Activated T-cell treated with anti-CD3 and anti-CD28 coated beads, Interleukin-2, amount 50 U/mL, for 1 hour (primary cell): ENCODE results near the gene TELO2.

Experiments used
- DNase-seq: peaks from one replicate; pipeline ENCODE4 v3.0.0-alpha.2; 2020

Gene TELO2

DNA sequence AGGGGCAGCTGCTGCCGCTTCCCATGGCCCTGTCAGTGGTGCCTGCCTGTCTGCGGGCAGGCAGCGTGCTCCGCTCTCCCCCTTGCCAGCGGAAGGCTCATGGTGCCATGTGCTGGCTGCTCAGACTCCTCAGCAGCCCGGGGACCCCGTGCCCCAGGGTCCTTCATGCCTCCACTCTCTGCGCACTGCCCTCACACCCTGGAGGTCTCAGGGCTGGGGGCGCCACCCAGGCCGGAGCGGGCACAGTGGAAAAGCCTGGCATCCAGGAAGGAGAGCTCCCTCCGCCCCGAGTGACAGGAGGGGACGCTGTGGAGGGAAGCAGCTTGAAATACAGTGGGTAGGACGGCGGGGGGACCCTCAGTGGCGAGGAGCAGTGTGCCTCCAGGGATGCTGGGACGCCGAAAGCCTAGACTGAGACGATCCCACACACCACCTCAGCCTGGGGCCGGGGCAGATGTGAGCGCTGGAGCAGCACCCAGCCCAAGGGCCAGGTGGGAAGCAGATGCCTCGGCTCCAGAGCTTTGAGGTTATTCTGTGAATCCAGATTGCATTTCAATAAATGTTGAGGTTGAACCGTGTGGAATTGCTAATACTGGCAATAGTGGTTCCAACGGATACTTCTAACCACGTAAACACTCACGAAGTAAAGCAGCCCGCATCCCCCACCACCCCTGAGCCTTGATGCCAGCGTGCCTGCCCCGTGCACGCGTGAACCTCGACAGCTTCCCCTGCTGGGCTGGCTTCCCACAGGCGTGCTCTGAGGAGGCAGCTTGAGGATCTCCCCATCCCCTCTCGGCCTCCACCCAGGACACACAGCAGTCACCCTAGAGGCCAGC lies 46.8 kb downstream of the TELO2 start:
- DNase-seq, result no peak

DNA sequence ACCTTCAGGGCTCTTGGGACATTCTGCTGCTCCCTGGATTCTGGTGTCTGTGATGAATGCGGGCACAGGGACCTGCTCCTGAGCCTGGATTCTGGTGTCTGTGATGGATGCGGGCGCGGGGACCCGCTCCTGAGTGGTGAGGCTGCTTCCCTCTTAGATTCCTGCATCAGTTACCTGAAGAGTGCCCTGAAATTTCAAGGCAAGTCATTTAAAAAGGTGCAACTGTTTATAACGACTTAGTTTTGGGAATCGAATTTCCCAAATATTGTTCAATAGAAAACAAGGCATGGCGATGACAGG lies 47.3 kb downstream of the TELO2 start:
- no peak for DNase-seq

- no peak for DNase-seq
Measured at GRCh38 chr16:1541293-1542165, 48.4 kb downstream of the TELO2 start.

GRCh38 chr16:1542166-1542500 lies 49.0 kb downstream of the TELO2 start:
- DNase-seq, result no peak

DNA sequence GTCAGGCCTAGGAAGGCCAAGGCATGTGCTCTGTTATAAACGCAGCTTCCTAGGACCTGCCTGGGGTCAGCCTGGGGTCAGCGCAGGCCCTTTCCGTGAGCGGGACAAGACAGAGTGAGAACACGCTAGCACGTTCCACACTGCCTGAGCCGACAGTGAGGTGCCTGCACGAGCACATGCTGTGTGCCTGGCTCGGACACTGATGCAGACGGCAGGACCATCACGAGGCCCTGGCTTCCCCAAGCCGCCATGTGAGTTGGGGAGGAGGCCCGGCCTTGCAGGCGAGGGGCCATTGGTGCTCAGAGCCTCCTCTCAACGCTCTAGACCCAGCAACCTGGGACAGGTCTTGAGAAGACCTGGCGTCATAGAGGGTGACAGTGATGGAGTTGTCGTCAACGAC lies 49.4 kb downstream of the TELO2 start:
- DNase-seq, result no peak

DNA sequence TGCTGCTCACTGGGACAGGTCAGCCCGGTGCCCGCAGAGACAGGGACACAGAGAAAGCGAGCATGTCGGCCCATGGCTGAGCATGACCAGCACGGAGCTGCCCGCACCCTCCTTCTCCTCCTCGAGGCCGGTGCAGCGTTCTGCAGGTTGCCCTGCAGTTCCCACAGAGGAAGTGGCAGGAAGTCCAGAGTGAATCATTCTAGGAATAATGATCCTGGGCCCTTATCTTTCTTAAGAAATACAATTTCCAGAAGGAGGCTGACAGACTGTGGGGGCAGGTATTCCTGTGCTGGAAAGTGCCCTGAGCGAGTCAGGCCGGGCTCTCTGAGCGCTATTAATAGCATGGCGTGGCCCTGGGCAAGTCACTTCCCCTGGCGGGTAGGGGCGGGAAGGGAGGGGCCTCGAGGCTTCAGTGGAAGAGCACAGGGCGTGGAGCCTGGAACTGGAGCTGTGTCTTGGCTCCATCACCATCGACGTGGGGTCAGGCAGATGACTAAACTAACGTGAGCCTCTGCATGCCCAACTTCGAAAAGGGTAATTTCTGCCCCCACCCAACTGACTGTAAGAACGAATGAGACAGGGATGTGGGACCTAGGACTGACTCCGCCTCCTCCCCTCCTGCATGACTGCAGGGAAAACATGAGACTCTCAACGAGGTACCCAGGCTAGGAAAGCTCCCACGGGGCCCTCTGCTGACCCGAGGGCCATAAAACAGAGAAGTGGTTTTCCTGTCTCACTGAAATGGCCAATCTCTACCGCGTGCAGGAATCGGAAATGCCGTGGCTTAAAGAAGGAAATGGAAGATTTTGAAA lies 50.1 kb downstream of the TELO2 start:
- DNase-seq, result peak; percentile 54

DNA sequence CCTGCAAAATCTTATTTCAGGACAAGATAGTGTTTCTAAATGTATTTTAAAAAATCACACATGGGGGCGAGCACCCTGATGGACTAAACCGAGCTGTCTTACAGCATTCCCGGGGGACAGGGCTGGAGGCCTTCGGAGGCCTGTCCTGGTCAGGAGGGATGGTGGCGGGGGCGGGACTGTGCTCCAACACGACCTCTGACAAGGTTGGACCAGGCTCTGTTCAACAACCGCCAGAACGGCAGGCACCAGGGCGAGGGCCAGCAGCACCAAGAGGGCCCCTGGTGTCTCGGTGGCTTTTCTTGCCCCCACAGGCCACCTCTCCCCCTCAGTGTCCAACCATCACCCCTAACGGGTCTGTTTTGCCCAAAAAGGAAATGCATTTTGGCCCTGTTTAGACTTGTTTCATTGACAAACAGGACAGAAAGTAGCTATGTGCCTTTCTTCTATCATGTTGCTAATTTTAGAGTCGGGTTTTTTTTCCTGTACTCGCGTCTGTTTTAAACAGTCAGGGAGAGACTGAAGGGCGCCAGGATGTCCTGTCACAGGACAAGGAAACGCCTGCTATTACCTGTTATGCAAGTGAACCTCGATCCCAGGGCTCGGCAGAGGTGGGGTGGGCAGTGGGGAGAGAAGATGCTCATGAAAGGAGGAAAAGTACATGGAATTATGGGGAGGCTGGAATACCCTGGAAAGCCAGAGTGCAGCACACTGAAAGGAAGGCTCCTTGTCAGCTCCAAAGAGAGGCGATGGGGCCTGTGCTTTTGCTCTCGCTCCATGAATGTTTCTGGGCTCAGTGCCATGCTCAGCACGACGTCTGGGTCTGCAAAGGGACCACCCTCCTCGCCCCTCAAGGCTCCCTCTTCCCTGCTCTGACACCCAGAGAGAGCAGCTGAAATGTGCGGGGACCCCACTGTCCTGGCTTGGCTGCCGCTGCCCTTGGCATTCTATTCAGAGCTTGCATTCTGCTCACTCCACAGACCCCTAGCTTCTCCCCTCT lies 52.2 kb downstream of the TELO2 start:
- DNase-seq, result no peak

GRCh38 chr16:1546430-1546829 lies 53.3 kb downstream of the TELO2 start:
- no peak for DNase-seq

DNA sequence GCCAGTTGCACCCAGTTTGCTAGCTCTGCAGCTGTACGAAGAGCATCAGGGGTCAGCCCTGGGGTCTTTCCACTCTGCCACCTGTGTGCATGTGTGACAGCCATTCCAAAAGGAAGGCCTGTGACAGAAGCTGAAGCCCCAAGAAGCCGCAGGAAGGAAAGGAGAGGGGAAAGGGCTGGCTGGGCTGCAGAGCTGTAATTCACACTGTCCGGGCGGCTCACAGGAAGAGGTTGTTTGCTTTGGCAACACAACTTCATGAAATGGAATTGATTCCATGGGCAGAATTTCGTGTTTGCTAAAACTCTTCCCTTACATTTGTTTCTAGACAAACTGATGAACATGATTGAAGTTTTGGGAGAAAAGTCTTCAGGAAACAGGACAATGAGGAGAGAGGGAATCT lies 55.1 kb downstream of the TELO2 start:
- no peak for DNase-seq

- DNase-seq, result no peak
Measured at GRCh38 chr16:1548727-1549126, 55.6 kb downstream of the TELO2 start.

DNA sequence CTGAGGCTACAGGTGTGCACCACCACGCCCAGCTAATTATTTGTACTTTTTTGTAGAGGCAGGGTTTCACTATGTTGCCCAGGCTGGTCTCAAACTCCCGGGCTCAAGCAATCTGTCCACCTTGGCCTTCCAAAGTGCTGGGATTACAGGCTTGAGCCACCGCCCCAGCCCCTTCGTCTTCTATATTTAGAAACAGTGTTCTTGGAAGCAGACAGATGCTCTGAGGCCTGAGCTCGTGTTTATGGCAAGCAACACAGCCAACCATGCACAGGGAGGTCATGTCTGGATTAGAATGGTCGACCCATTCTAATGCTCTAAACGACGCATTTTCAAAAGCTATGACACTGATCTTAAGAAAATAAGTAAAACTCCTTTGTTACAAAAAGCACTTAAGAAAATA lies 56.9 kb downstream of the TELO2 start:
- no peak for DNase-seq

DNA sequence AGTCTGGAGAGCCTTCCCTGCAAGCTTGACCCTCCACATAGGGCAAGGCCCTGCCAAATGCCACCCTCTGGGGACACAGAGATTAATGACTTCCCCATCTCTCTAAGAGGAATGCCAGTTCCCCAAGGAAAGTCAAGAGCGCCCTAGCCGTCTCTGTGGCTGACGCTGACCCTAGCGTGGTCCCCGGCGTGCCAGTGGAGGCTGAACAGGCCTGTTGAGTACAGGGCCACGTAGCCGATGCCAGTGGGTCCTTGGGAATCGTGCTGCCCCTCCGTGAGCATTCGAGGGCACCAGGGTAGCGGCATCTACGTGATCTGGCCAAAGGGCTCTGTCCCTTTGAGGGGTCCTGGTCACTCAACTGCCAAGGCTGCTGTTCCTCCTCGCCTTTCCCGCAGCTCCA lies 57.5 kb downstream of the TELO2 start:
- DNase-seq, result no peak

DNA sequence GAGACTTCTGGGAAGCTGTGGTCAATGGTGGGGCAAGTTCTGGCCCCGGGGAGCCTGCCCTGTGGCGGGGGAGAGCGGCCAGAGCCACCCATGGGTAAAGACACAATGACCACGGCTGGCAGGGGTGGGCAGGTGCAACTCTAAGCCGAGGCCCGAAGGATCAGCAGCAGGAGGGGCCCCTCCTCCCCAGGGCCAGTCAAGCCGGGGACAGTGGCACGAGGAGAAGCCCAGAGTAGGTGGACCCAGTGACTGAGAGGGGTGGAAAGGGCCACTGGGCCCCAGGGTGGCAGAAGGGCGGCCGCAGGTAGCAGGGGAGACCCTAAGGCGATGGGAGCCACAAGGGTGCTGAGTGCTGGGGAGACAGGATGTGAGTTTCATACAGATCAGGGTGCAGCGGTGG lies 58.0 kb downstream of the TELO2 start:
- DNase-seq, result no peak

GRCh38 chr16:1552129-1552528 lies 59.0 kb downstream of the TELO2 start:
- no peak for DNase-seq

DNA sequence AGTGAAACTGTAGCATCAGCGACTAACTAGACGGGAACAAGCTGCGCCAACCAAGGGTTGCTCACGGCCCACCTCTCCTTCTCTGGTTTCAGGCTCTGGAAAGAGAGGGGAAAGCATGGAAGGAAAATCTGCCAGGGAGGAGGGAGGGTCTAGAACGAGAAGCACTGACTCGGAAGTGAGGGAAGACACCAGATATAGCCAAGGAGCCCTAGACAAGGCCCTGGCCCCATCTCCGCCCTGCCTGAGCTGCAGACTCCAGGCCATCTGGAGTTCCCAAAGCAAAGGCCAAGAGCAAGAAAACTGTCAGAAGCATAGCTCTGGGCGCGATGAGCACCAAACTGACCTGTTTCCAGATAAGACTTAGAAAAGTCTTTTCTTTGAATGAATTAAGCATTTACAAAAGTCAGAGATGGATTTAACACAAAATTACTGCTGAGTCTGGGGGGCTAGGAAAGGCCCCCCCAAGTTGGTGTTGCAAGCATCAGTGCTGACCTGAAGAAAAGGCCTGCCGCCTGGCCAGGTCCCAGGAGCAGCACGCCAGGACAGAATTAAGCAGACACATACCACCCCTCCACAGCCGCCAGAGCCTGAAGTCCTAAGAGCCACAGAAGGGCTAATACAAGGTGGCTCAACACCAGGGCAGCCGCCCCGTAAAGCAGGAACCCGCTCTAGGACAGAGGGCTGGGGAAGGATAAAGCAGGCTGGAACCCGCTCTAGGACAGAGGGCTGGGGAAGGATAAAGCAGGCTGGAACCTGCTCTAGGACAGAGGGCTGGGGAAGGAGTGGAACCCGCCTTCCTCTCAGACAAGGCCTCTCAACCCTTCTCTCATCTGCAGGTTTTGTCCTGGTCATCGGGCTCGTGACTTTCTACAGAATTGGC lies 61.0 kb downstream of the TELO2 start:
- no peak for DNase-seq

DNA sequence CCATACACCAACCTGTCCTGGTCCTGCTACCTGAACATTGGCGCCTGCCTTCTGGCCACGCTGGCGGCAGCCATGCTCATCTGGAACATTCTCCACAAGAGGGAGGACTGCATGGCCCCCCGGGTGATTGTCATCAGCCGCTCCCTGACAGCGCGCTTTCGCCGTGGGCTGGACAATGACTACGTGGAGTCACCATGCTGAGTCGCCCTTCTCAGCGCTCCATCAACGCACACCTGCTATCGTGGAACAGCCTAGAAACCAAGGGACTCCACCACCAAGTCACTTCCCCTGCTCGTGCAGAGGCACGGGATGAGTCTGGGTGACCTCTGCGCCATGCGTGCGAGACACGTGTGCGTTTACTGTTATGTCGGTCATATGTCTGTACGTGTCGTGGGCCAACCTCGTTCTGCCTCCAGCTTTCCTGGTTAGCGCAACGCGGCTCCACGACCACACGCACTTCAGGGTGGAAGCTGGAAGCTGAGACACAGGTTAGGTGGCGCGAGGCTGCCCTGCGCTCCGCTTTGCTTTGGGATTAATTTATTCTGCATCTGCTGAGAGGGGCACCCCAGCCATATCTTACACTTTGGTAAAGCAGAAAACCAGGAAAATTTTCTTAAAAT lies 61.8 kb downstream of the TELO2 start:
- no peak for DNase-seq

GRCh38 chr16:1556254-1556653 lies 63.1 kb downstream of the TELO2 start:
- no peak for DNase-seq

GRCh38 chr16:1557074-1557473 lies 63.9 kb downstream of the TELO2 start:
- DNase-seq, result no peak

DNA sequence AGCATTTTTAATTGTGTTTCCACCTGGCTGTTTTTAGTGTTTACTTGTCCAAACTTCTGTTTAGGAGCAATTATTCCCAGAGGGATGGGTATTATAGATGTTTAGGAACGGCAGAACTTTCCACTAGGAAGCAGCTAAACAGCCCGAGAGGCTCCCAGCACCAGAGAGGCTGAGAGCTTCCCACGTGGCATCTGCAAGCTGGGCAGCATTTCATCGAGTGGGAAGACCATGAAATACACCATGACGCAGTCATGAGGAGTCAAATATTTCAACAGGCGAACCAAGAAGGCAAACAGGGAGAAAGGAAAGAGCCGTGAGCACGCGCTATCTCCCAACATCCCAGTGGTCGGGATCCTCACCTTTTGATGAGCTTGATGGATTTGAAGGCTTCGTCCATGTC lies 64.4 kb downstream of the TELO2 start:
- no peak for DNase-seq

DNA sequence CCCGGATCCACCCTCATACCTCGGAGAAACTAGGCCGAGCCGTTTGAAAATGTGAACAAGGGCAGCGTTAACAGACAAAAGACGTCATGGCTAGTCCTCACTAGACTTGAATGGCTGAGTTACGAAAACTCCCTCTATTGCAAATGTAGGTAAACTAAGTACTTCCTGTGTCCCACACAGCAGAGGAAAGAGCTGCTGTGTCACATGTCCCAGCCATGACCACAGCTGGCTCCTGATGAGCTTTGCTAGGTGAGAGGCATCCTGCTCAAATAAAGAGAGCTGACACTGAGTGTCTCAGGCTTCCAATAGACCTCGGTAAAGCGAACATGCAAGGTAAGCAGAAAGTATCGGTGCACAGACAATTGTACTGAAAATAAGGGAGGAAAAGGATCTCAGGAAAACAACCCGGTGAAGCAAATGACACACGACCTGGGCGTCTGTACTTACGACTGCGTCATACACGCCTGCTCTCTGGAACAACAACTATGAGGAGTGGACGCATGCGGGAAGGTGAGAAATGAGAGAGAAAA lies 66.4 kb downstream of the TELO2 start:
- no peak for DNase-seq
